HepG2 (cell line): Measurements from ENCODE around the gene ADRA1B.

Source experiments
- EZH2 ChIP-seq: conservative IDR thresholded peaks from 2 replicates; pipeline ENCODE4 v1.6.1; 2012; ENCODE audit warnings: mild to moderate bottlenecking, low read depth, low read length, moderate library complexity
- KAT7 ChIP-seq: IDR thresholded peaks from 2 replicates; pipeline ENCODE4 v1.6.1; 2018; ENCODE audit warnings: borderline replicate concordance, missing compliant biosample characterization
- MAX ChIP-seq: IDR thresholded peaks from 2 replicates; pipeline ENCODE4 v1.6.1; 2012; ENCODE audit warnings: inconsistent platforms
- MTA1 ChIP-seq: sonication (generic); formaldehyde crosslinking; IDR thresholded peaks from 2 replicates; pipeline ENCODE4 v1.4.0; 2020; ENCODE audit warnings: missing genetic modification reagents, mild to moderate bottlenecking, borderline replicate concordance
- MYC ChIP-seq: sonication (generic); formaldehyde crosslinking; IDR thresholded peaks from 2 replicates; pipeline ENCODE4 v1.9.0; 2021; ENCODE audit warnings: missing genetic modification reagents, borderline replicate concordance
- ZNF24 ChIP-seq: fragments of 450-650 bp; IDR thresholded peaks from 2 replicates; pipeline ENCODE4 v1.6.1; 2017; ENCODE audit warnings: antibody characterized with exemption, mild to moderate bottlenecking
- ZNF614 ChIP-seq: IDR thresholded peaks from 2 replicates; pipeline ENCODE4 v1.6.1; 2018; ENCODE audit warnings: missing biosample characterization, missing genetic modification reagents, inconsistent platforms, borderline replicate concordance
- TF ChIP-seq, protein P1 (sequence below): sonication (generic); formaldehyde crosslinking; conservative IDR thresholded peaks from 2 replicates; pipeline ENCODE4 v1.4.0; 2020; ENCODE audit warnings: missing genetic modification reagents

DNA sequence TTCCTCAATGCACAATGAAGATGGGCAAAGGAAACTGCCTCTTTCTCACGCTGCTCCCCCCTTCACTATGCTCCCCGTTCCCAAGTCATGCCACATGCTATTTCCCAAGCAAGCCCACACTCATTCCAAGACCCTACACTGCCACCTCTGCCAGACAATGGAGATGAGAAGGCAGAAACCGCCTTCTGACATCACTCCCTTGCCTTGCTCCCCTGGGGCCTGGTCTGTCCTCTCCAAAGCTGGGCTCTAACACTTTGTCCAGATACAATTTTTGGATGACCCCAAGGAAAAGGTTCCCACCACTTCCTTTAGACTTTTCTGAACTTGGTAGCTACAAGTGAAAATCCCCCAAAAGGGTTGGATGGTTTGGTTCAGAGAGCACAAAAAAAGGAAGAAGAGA lies 7.2 kb upstream of the ADRA1B start:
- no peak for TF ChIP-seq MYC (CRISPR knock-in tag)
- no peak for TF ChIP-seq MAX
- no peak for TF ChIP-seq ZNF24
- TF ChIP-seq, protein P1, sequence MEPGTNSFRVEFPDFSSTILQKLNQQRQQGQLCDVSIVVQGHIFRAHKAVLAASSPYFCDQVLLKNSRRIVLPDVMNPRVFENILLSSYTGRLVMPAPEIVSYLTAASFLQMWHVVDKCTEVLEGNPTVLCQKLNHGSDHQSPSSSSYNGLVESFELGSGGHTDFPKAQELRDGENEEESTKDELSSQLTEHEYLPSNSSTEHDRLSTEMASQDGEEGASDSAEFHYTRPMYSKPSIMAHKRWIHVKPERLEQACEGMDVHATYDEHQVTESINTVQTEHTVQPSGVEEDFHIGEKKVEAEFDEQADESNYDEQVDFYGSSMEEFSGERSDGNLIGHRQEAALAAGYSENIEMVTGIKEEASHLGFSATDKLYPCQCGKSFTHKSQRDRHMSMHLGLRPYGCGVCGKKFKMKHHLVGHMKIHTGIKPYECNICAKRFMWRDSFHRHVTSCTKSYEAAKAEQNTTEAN: no peak
- no peak for TF ChIP-seq MTA1 (CRISPR knock-in tag)
- TF ChIP-seq EZH2: no peak
- TF ChIP-seq KAT7 (CRISPR knock-in tag): no peak
- no peak for TF ChIP-seq ZNF614 (CRISPR knock-in tag)
